OCI-M2 (cell line): ENCODE results near the gene CLINT1.
A peak's percentile ranks its signal among the peaks of the same experiment; 100 is the strongest.
"Not testable (repeated sequence)": the region's sequence is repeated elsewhere in the genome, so short reads cannot be mapped to it uniquely, and the experiment has no call there.

Source experiments
- DNase-seq: peaks from one replicate; lab custom pipeline; 2025; ENCODE audit not compliant: unreplicated experiment; lab: John Stamatoyannopoulos, UW

Gene CLINT1

DNA sequence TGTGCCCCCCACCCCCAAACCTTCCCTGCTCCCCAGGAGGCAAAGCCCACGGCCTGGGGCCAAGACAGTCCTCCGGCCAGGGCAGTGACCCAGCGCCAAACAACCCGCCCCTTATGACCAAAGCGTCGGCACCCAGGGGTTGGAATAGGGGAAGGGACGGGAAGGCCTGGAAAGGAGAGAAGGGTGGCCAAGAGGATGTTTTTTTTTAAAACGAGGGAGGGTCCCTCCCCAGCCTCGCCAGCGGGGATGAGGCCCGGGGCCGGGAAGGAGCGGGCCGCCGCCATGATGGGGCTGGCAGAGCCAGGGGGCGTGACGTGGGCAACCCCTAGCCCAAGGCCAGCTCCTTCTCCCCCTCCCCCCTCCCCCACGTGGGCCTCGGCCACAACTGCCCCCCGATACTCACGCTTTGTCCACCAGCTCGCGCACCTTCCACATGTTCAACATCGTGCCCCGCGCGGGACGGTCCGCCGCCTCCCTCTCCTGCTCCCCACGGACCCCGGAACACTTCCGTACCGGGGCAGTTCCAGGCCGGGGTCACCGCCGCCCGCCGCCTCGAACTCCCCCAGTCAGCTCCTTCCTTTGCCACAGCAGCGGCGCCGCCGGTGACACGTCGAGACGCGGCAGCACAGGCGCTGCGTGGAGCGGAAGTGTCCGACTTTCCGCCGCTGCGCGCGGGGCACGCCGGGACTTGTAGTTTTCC, at the start of gene CLINT1:
TSS of gene CLINT1 (minus strand) at position 619 of the 700 bp plus-strand sequence. CDS start at position 444, 175 bp downstream.
- peak; percentile 46 for DNase-seq

DNA sequence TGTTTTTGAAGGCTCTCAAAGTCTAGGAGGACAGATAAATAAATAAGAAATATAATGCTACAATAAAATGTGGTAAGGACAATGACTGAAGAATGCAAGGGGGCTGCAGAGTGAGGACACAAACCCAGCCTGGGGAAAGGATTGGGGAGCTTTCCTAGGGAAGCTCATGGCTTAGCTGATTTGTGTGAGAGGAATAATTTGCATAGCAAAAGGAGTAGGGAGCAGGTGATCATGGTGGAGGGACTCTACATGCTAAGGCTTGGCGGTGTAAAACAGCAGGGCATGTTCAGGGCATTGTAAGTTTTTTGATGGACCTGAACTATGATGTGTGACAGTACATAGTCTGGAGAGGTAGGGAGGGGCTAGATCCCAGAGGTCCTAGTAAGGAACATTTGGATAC, 49.5 kb upstream of the CLINT1 start:
- DNase-seq = no peak

DNA sequence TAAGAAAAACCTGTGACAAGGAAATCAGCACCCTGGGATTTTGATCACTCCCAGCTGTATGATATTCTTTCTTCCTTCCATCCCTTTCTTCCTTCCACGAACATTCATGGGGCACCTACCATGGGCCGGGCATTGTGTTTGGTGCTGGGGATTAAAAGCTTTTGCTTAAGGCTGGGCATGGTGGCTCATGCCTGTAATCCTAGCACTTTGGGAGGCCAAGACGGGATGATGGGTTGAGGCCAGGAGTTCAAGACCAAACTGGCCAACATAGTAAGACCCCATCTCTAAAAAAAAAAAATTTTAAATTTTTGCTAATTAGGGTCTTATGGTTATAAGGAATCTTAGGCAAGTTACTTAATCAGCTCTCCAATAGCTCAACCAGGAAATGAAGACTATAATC, 48.5 kb upstream of the CLINT1 start:
- DNase-seq = no peak

DNA sequence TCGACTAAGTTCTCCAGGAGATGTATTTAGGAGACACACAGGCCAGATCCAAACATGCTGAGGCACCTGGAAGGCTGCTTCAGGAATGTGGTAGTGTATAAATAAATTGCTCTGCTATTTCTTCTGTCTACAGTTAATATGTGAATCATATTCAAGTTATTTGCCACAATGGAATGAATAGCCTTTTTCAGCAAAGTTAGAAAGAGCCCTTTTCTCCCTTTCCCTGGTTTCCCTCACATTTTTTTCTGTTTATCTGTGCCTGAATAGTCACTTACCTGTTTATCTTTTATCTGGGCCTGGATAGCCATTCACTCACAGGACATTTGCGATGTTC, 44.1 kb upstream of the CLINT1 start:
- DNase-seq = no peak

DNA sequence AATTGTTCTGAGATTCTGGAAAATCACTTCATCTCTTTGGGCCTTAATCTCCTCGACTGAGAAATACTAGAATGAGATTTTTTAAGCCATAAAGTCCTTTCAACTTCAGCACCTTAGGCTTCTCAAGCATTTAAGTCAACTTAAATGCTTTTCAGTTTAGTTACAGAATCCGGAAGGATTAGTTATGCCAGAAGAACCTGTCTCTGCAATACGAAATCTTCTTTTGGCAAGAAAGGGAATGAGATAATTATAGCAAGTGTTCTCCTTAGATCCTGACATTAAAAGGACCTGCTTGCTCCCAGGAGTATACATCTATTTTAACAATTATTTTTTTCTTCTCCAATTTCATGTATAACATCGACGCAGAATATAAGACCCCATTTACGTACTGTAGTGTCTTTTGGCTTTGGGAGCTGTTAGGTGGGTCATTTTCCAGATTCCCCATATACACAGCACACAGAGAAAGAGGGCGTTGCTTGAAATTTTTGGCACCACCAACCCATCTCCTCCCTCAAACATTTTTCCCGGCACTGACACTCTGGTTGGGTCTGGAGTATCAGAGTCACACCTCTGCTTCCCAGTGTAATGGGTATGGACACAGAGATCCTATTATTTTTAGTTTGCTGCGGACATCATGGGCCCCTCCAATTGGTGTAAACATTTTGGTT, 43.6 kb upstream of the CLINT1 start:
- DNase-seq = no peak

DNA sequence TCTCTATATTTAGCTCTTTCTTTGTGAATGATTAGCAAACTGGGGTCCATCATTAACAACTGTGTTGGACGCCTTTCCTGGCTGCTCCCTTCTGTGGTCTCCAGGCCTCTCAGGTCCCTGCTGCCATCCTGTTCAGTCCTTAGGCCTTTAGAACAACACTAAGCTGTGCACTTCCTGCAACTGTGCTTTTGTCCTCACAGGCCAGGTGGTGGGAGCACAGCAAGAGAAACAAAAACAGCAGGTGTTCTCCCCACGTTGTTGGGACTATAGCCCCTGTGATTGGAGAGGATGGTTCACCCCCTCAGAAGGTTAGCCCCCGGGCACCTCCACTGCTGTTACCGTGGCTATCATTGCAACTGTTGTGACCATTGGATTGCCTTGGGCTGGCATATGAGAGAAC, 41.7 kb upstream of the CLINT1 start:
- DNase-seq = no peak

DNA sequence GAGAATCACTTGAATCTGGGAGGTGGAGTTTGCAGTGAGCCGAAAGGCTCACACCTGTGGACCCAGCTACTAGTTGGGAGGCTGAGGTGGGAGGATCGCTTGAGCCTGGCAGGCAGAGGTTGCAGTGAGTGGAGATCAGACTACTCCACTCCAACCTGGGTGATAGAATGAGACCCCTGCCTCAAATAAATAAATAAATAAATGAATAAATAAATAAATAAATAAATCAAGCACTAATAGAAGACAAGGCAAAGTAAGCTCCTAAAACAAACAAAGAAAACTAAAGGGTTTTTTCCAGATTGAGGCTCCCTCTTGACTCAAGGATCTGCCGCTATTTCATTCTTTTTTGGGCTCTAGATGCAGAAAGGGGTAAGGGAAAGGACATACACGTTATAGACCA, 34.7 kb upstream of the CLINT1 start:
- no peak for DNase-seq

DNA sequence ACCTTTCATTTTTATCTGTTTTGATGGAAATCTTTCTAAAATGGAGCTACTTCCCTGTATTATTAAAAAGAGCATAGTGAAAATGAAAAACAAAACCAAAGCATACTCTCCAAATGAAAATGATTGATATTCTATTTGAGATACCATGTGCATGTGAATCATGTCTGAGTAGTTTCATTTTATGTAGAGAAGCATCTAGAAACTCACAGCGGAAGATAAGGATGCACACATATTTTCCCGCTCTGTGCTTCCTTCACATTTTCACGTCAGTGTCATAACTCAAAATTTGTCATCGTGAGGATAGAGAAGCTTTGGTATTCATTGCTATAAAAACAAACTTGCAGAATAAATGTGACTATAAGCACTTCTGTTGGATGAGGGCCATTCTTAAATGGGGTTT, 34.0 kb upstream of the CLINT1 start:
- DNase-seq = no peak

DNA sequence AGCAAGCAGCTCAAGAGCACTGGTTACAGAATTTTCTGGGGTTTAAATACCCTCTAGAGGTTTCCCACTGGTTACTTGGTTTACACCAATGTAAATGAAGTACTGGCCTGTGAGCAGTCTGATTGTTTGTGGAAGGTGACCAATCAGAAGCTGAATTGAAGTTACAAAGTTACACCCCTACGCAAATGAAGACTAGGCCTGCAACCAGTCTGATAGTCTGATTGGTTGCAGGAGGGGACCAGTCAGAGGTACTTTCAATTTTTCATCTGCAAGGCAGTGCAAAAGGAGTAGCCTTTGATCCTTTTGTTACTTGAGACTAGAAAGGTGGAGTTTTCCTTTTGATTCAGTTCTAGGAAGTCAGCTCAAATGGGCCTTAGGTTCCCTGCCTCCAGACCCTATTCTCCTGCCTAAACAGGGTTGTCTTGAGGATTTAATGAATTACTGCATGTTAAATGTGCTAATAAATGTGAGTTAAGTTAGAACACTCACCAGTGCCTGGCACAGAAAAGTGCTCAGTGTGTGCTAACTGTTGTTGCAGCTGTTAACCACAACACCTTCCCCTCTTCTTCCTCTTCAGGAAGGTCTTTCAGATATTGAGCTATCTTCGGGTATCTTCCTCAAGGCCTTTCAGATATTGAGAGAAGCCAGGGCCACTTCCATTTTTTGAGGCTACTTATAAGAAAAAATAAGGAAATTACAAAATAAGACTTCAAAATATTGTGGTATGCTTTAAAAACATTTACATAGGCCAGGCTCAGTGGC, 32.1 kb upstream of the CLINT1 start:
- DNase-seq = no peak

DNA sequence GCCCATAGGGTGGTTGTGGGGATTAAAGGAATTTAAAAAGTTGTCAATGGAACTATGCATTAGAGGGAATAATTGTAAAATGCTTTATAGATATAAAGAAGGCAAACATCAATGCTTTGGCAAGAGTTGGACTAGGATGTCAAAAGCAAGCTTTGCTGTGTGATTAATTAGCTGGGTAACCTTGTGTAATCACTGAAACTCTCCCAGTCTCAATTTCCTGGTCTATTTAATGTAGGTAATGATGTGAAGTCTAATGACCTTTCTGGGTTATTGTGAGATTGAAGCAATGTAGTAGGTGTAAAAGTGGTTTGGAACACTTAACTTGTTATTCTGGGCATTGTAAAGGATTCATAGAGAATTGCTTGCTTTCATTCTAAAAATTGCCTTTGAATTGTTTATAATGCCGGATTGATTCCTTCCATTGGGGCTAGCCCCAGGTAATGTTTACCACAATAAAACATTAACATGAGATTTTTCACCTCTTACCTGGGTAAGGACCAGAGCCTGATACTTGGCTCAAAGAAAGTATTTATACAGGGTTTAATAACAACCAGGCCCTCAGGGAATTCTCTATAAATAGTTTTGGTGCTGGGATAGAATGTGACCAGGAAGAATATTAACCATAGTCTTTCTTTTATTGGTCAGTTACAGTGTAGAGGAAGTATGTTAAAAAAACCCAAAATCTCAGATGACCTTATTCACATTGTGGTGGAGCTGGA, 30.0 kb upstream of the CLINT1 start:
- DNase-seq = no peak

DNA sequence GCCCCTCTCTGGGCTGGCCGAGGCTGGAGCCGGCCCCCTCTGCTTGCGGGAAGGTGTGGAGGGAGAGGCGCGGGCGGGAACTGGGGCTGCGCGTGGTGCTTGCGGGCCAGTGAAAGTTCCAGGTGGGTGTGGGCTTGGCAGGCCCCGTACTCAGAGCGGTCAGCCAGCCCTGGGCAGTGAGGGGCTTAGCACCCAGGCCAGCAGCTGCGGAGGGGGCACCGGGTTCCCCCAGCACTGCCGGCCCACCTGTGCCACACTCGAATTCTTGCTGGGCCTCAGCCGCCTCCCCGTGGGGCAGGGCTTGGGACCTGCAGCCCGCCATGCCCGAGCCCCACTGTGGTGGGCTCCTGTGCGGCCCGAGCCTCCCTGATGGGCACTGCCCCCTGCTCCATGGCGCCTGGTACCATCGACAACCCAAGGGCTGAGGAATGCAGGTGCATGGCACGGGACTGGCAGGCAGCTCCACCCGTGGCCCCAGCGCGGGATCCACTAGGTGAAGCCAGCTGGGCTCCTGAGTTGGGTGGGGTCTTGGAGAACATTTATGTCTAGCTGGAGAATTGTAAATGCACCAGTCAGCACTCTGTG, 27.9 kb upstream of the CLINT1 start:
- no peak for DNase-seq

DNA sequence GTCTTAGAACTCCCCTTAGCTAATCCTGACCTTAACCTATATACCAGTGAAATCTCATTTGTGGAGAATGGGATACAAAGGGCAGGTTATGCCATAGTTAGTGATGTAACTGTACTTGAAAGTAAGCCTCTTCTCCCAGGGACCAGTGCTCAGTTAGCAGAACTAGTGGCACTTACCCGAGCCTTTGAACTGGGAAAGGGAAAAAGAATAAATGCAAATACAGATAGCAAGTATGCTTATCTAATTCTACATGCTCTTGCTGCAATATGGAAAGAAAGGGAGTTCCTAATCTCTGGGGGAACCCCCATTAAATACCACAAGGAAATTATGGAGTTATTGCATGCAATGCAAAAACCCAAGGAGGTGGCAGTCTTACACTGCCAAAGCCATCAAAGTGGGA, 26.1 kb upstream of the CLINT1 start:
- DNase-seq = not testable (repeated sequence)

DNA sequence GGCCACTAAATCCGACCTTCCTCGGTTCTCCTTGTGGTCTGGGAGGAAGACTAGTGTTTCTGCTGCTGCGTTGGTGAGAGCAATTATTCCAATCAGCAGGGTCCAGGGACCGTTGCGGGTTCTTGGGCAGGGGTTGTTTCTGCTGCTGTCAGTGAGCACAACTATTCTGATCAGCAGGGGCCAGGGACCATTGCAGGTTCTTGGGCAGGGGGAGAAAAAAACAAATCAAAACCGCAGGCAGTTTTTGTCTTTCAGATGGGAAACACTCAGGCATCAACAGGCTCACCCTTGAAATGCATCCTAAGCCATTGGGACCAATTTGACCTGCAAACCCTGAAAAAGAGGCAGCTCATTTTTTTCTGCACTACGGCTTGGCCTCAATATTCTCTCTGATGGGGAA, 22.6 kb upstream of the CLINT1 start:
- DNase-seq = not testable (repeated sequence)

DNA sequence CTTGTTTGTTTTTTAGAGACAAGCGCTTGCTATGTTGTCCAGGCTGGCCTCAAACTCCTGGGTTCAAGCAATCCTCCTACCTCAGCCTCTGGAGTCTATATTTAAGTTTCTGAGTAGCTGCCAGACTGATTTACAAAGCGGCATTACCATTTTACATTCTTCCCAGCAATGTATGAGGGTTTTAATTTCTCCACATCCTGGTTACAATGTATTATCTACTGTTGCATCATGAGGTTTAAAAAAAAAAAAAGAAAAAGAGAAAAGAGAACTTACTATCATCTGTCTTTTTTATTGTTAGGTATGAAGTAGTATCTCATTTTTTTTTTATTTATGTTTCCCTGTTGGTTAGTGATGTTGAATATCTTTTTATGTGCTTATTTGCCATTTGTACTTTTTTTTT, 18.9 kb upstream of the CLINT1 start:
- no peak for DNase-seq

DNA sequence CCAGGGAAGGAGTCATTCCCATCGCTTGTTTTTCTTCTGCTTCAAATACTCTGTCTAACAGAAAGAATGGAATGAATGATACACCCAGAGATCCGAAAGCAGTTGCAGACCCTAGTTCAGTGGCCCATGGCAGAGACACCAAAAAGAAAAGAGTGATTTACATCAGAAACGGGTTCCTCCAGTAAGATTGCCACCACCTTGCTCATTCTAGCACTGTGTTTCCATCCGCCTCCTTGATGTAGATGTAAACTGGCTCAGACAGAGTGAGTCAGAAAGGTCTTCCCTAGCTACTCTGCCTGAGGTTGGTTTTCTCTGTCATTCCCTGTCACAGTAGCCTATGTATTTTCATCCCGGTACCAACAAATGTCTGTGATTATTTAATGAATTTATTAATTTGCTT, 15.9 kb upstream of the CLINT1 start:
- no peak for DNase-seq

DNA sequence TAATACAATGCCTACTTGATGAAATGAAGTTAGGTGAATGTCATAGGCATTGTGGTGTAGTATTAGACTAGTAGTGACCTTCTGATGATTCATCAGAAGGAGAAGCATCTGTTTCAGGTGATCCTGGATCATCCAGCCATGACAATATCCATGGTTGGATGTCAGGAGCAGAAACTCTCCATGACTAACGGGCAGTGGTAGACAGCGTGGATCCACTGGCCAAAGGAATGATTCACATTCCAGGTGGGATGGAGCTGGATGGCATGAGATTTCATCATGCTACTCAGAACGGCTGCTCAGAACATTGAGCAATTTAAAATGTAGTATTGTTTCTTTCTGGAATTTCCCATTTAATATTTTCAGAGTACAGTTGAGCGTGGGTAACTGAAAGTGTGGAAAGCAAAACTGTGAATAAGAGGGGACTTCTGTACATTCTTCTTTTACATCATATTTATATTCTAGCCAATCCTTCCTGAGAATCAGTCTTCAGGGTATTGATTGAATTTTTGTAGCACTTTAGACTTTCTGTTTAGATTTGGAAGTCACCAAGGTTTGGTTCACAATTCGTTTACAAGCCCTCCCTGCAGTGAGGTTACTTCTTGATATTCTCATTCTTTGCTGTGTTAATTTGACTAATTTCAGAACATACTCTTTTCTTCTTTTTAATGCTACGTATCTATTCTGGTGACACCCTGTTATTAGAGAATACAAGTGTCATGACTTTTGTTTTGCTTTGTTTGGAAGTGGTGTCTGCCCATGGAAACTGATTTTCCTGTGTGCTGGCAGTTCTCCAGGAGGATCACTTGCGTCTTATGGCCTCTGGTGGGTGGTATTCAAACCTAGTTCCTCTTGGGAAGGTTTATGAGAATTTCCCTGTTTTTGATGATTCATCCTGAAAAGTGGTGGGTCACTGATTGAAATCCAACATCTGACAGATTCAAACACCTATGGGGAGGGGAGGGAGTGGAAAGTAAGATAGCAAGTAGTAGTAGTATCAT, 12.2 kb upstream of the CLINT1 start:
- DNase-seq = no peak

DNA sequence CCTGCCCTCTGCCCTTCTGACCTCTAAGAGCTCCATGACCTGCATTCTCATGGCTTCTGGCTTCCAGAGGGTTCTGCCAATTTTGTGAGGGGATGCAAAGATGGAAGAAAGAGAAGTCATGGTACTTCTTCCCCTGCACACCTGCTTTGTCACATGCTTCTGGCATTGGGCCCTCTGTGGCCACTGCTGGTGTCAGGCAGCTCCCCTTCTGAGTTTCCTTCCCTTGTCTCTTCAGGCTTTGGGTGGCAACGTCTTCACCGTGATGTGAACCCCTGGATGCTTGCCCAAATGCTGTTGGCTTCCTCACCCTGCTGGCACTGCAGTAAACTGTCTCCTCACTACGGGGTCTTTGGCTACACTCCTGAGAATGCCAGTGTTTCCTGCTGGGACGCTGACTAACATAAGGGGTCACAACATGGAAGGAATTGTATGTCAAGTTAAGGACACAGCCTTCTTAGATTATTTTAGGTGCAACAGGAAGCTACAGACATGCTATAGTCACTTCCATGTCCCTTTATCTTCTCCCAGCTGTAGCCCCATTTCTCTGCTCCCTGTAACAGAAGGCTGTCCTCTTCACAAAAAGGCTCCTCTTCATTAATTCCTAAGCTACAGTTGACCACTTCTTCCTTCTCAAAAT, 8.9 kb upstream of the CLINT1 start:
- no peak for DNase-seq

DNA sequence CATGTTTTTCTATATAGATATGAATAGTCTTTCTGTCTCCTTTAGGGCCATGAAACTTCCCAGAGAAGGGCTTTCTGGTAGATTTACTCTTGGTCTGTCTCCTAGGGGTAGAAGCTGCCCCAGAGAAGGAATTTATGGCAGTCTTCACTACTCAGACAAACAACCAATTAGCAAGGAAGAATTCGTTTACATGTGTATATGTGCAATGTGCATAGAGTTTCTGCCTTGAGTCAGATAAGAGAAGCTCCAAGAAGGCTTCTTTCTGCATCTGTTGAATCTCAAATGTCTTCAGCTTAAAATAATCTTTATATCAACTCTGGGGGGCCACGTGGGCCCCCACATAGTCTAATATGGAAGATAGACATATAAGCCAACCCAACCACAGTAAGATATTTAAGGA, 7.6 kb upstream of the CLINT1 start:
- no peak for DNase-seq

DNA sequence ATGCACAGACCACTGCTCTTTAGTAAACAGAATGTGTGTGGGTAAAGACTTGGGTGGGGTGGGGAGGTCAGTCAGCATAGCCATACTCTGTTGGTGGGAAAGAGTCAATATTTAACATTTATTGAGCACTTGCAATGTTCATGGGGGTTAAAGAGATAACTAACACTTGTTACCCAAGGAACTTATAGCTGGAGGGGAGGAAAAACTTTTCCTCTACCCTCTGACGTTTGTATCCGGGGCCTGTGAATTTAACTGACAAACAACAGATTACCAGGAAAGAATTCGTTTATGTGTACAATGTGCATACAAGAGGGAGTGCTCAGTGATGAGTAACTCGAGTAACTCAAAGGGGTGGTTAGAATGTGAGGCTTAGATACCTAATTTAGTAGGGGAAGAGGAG, 6.8 kb upstream of the CLINT1 start:
- DNase-seq = no peak

DNA sequence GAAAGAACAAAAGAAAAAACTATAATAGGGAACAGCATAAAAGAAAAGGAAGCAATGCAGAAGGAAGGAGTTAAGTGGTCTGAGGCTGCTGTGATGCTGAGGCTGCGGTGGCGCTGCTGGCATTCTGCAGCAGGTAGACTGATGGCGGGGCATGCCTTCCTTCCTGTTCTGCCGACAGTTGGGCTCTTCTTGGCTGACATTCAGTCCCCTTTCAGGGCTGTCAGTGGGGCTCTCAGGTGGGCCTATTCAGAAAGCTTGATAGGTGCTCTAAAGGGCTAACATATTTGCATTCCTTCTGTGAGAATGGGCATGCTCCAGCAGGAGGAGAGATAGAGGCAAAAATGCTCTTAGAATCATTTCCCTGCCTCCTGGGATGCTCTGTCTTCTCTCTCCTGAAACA, 5.1 kb upstream of the CLINT1 start:
- no peak for DNase-seq
